ENCODE results near the gene STOX1.
"Not testable (repeated sequence)": the region's sequence is repeated elsewhere in the genome, so short reads cannot be mapped to it uniquely, and the experiment has no call there.

Gene STOX1

GRCh38 chr10:68826764-68827591 lies at the start of gene STOX1:
TSS of gene STOX1 (plus strand) at chr10:68827531. CDS start at chr10:68827624, 93 bp downstream.
- Mint-ChIP-seq H3K27ac (no peak within 1 kb of the TSS), H3K27me3 (peaks cover 40% of the 10 kb centered on the region), H3K4me3 (peak within 1 kb of the TSS; percentile 73), H3K4me1 (ENCODE audit: low read depth) (peaks cover 5% of the 10 kb centered on the region), H3K36me3 (ENCODE audit: low read depth) (no peaks in the 10 kb centered on the region), H3K9me3 (no peaks in the 10 kb centered on the region)
- intact Hi-C loops (cut with micrococcal nuclease): no loop called here

- intact Hi-C loops (cut with micrococcal nuclease): no loop called here
- Mint-ChIP-seq H3K9me3 (no peaks in the 10 kb centered on the region), H3K36me3 (ENCODE audit: low read depth) (peaks cover 100% of the 10 kb centered on the region), H3K27me3 (no peaks in the 10 kb centered on the region), H3K27ac (no peak overlapping the region), H3K4me1 (ENCODE audit: low read depth) (no peaks in the 10 kb centered on the region), H3K4me3 (no peak overlapping the region)
Observed at GRCh38 chr10:68781613-68782574, 45.4 kb upstream of the STOX1 start.

- intact Hi-C loops (cut with micrococcal nuclease): no loop called here
- no peaks in the 10 kb centered on the region for H3K9me3 Mint-ChIP-seq
- no peaks in the 10 kb centered on the region for H3K27me3 Mint-ChIP-seq
- no peaks in the 10 kb centered on the region for H3K4me1 Mint-ChIP-seq (ENCODE audit: low read depth)
- no peak overlapping the region for H3K4me3 Mint-ChIP-seq
- H3K36me3 Mint-ChIP-seq (ENCODE audit: low read depth): peaks cover 100% of the 10 kb centered on the region
- no peak overlapping the region for H3K27ac Mint-ChIP-seq
Observed at GRCh38 chr10:68784476-68784875, 42.9 kb upstream of the STOX1 start.

GRCh38 chr10:68787813-68788212 lies 39.5 kb upstream of the STOX1 start:
- H3K4me3 Mint-ChIP-seq: no peak overlapping the region
- H3K9me3 Mint-ChIP-seq: no peaks in the 10 kb centered on the region
- intact Hi-C loops (cut with micrococcal nuclease): no loop called here
- H3K4me1 Mint-ChIP-seq (ENCODE audit: low read depth): no peaks in the 10 kb centered on the region
- H3K27me3 Mint-ChIP-seq: no peaks in the 10 kb centered on the region
- no peak overlapping the region for H3K27ac Mint-ChIP-seq
- H3K36me3 Mint-ChIP-seq (ENCODE audit: low read depth): peaks cover 93% of the 10 kb centered on the region

GRCh38 chr10:68790476-68790875 lies 36.9 kb upstream of the STOX1 start:
- no peaks in the 10 kb centered on the region for H3K4me1 Mint-ChIP-seq (ENCODE audit: low read depth)
- peaks cover 93% of the 10 kb centered on the region for H3K36me3 Mint-ChIP-seq (ENCODE audit: low read depth)
- no peak overlapping the region for H3K27ac Mint-ChIP-seq
- H3K4me3 Mint-ChIP-seq: no peak overlapping the region
- intact Hi-C loops (cut with micrococcal nuclease): loop anchor here (10.0 kb wide), 1 partner anchor 104 kb away; no protein-coding TSS in a partner anchor
- H3K27me3 Mint-ChIP-seq: no peaks in the 10 kb centered on the region
- no peaks in the 10 kb centered on the region for H3K9me3 Mint-ChIP-seq

- no peaks in the 10 kb centered on the region for H3K27me3 Mint-ChIP-seq
- intact Hi-C loops (cut with micrococcal nuclease): loop anchor here (10.0 kb wide), 1 partner anchor 103 kb away; no protein-coding TSS in a partner anchor
- no peak overlapping the region for H3K4me3 Mint-ChIP-seq
- no peak overlapping the region for H3K27ac Mint-ChIP-seq
- peaks cover 82% of the 10 kb centered on the region for H3K36me3 Mint-ChIP-seq (ENCODE audit: low read depth)
- no peaks in the 10 kb centered on the region for H3K9me3 Mint-ChIP-seq
- H3K4me1 Mint-ChIP-seq (ENCODE audit: low read depth): no peaks in the 10 kb centered on the region
Observed at GRCh38 chr10:68792115-68792514, 35.2 kb upstream of the STOX1 start.

GRCh38 chr10:68795886-68796532 lies 31.3 kb upstream of the STOX1 start:
- Mint-ChIP-seq H3K27me3 (no peaks in the 10 kb centered on the region), H3K9me3 (no peaks in the 10 kb centered on the region), H3K4me1 (ENCODE audit: low read depth) (no peaks in the 10 kb centered on the region), H3K4me3 (no peak overlapping the region), H3K27ac (no peak overlapping the region), H3K36me3 (ENCODE audit: low read depth) (peaks cover 50% of the 10 kb centered on the region)
- intact Hi-C loops (cut with micrococcal nuclease): loop anchor here (10.0 kb wide), 1 partner anchor 99 kb away; no protein-coding TSS in a partner anchor

- Mint-ChIP-seq H3K27me3 (no peaks in the 10 kb centered on the region), H3K27ac (no peak overlapping the region), H3K36me3 (ENCODE audit: low read depth) (peaks cover 47% of the 10 kb centered on the region), H3K9me3 (no peaks in the 10 kb centered on the region), H3K4me3 (no peak overlapping the region), H3K4me1 (ENCODE audit: low read depth) (no peaks in the 10 kb centered on the region)
- intact Hi-C loops (cut with micrococcal nuclease): loop anchor here (10.0 kb wide), 1 partner anchor 98 kb away; no protein-coding TSS in a partner anchor
Observed at GRCh38 chr10:68796605-68797004, 30.7 kb upstream of the STOX1 start.

GRCh38 chr10:68800211-68800610 lies 27.1 kb upstream of the STOX1 start:
- no peaks in the 10 kb centered on the region for H3K9me3 Mint-ChIP-seq
- peaks cover 15% of the 10 kb centered on the region for H3K36me3 Mint-ChIP-seq (ENCODE audit: low read depth)
- no peak overlapping the region for H3K4me3 Mint-ChIP-seq
- no peaks in the 10 kb centered on the region for H3K4me1 Mint-ChIP-seq (ENCODE audit: low read depth)
- no peak overlapping the region for H3K27ac Mint-ChIP-seq
- H3K27me3 Mint-ChIP-seq: no peaks in the 10 kb centered on the region
- intact Hi-C loops (cut with micrococcal nuclease): no loop called here

GRCh38 chr10:68804692-68805091 lies 22.6 kb upstream of the STOX1 start:
- Mint-ChIP-seq H3K27ac (no peak overlapping the region), H3K27me3 (no peaks in the 10 kb centered on the region), H3K4me3 (no peak overlapping the region), H3K4me1 (ENCODE audit: low read depth) (no peaks in the 10 kb centered on the region), H3K9me3 (no peaks in the 10 kb centered on the region), H3K36me3 (ENCODE audit: low read depth) (no peaks in the 10 kb centered on the region)
- intact Hi-C loops (cut with micrococcal nuclease): no loop called here

GRCh38 chr10:68810830-68811229 lies 16.5 kb upstream of the STOX1 start:
- H3K9me3 Mint-ChIP-seq; H3K4me3 Mint-ChIP-seq; H3K27ac Mint-ChIP-seq; H3K27me3 Mint-ChIP-seq; H3K36me3 Mint-ChIP-seq (ENCODE audit: low read depth); H3K4me1 Mint-ChIP-seq (ENCODE audit: low read depth); intact Hi-C loops (cut with micrococcal nuclease): not testable (repeated sequence)

- no peaks in the 10 kb centered on the region for H3K9me3 Mint-ChIP-seq
- intact Hi-C loops (cut with micrococcal nuclease): no loop called here
- no peaks in the 10 kb centered on the region for H3K27me3 Mint-ChIP-seq
- H3K27ac Mint-ChIP-seq: no peak overlapping the region
- no peaks in the 10 kb centered on the region for H3K4me1 Mint-ChIP-seq (ENCODE audit: low read depth)
- no peaks in the 10 kb centered on the region for H3K36me3 Mint-ChIP-seq (ENCODE audit: low read depth)
- no peak overlapping the region for H3K4me3 Mint-ChIP-seq
Observed at GRCh38 chr10:68811314-68812009, 15.9 kb upstream of the STOX1 start.

- Mint-ChIP-seq H3K9me3 (no peaks in the 10 kb centered on the region), H3K36me3 (ENCODE audit: low read depth) (no peaks in the 10 kb centered on the region), H3K27me3 (no peaks in the 10 kb centered on the region), H3K27ac (no peak overlapping the region), H3K4me1 (ENCODE audit: low read depth) (no peaks in the 10 kb centered on the region), H3K4me3 (no peak overlapping the region)
- intact Hi-C loops (cut with micrococcal nuclease): no loop called here
Observed at GRCh38 chr10:68812420-68812819, 14.9 kb upstream of the STOX1 start.

All from dendritic cell treated with granulocyte-macrophage colony-stimulating factor and Interleukin-4, amounts not matched to agents 40 ng/mL and 50 ng/mL, for 4 days (primary cell).